Large intestine (tissue), 3 donors: ENCODE data around the gene SLC25A33. TPM values are rescaled to one million over a fixed set of nuclear protein-coding genes. Genes with fewer than 3 reads are reported as not detected.
"Not testable (repeated sequence)": the region's sequence is repeated elsewhere in the genome, so short reads cannot be mapped to it uniquely, and the experiment has no call there.

Experiments
- DNase-seq, 2 donors: peaks; one replicate each; pipeline versions ENCODE4 v3.0.0 to v3.0.0-alpha.2; 2013
- H3K27ac ChIP-seq: one replicate; pipeline ENCODE4 v1.5.1; 2013; ENCODE audit warnings: low read length
- H3K27me3 ChIP-seq: 2 replicates; pipeline ENCODE4 v1.6.1; 2013; ENCODE audit warnings: low read length; ENCODE audit not compliant: control insufficient read depth, insufficient read depth
- H3K36me3 ChIP-seq: 2 replicates; pipeline ENCODE4 v1.6.1; 2013; ENCODE audit warnings: low read length; ENCODE audit not compliant: control insufficient read depth, insufficient read depth
- H3K4me1 ChIP-seq: one replicate; pipeline ENCODE4 v1.6.1; 2013; ENCODE audit warnings: low read length; ENCODE audit not compliant: control insufficient read depth, insufficient read depth
- H3K4me3 ChIP-seq: one replicate; pipeline ENCODE4 v1.5.1; 2013; ENCODE audit warnings: low read length
- H3K9me3 ChIP-seq: one replicate; pipeline ENCODE4 v1.6.1; 2013; ENCODE audit warnings: mild to moderate bottlenecking, low read depth, low read length, moderate library complexity; ENCODE audit not compliant: control insufficient read depth
- WGBS: methylation state at CpG from one replicate; pipeline ENCODE4 v1.1.5; 2013; ENCODE audit warnings: low lambda C conversion rate; ENCODE audit not compliant: insufficient coverage; 5-methylcytosine and 5-hydroxymethylcytosine counted together
- polyA plus RNA-seq: library from polyadenylated mRNA; unstranded; fragments of 120-200 nt; gene quantifications from one replicate; pipeline ENCODE4 v1.2.1, GENCODE V29; 2013

The SLC25A33 gene
- polyA plus RNA-seq, 1 donor = 6.0 TPM

DNA sequence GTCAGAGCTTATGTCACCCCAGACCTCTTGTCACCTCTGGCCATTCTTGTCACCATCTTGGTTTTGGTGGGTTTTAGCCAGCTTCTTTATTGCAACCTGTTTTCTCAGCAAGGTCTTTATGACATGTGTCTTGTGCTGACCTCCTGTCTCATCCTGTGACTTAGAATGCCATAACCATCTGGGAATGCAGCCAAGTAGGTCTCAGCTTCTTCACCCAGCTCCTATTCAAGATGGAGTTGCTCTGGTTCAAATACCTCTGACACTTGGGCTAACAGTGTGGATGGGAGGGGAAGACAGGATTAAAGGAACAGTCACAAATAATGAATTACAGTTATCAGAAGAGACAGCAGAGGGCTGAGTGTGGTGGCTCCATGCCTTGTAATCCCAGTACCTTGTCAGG lies 81.8 kb downstream of the SLC25A33 start:
- DNase-seq = no peak
- Histone ChIP-seq H3K27ac (no peak overlapping the region), H3K4me1 (no peaks in the 10 kb centered on the region), H3K4me3 (no peak overlapping the region), H3K36me3 (no peaks in the 10 kb centered on the region), H3K27me3 (peaks cover 4% of the 10 kb centered on the region), H3K9me3 (no peaks in the 10 kb centered on the region)

DNA sequence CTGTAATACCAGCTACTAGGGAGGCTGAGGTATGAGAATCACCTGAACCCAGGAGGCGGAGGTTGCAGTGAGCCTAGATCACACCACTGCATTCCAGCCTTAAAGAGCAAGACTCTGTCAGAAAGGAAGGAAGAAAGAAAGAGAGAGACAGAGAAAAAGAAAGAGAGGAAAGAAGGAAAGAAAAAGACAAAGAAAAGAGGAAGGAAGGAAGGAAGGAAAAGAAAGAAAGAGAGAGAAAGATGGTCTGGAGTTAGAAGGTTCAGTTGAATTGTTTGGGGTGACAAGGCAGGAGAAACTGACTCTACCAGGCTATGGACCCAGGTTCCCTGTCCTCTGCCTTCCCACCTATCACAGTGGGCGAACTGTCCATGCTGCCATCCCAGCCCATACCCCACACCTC lies 84.8 kb downstream of the SLC25A33 start:
- Histone ChIP-seq H3K36me3 (no peaks in the 10 kb centered on the region), H3K27ac (no peak overlapping the region), H3K4me1 (no peaks in the 10 kb centered on the region), H3K27me3 (peaks cover 18% of the 10 kb centered on the region), H3K9me3 (no peaks in the 10 kb centered on the region), H3K4me3 (no peak overlapping the region)
- no peak for DNase-seq
- WGBS = 100% methylated on average over 1 of the region's 2 CpGs

DNA sequence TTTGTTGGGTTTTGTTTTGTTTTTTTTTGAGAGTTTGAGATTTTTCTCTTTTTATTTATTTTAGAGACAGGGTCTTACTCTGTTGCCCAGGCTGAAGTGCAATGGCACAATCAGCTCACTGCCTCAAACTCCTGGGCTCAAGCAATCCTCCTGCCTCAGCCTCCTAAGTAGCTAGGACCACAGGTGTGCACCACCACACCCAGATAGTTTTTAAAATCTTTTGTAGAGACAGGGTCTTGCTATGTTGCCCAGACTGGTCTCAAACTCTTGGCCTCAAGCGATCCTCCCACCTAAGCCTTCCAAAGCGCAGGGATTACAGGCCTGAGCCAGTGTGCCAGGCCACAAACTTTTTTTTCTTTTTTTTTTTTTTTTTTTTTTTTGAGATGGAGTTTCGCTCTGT lies 85.8 kb downstream of the SLC25A33 start:
- H3K9me3 ChIP-seq, DNase-seq, H3K27ac ChIP-seq, H3K36me3 ChIP-seq, H3K4me3 ChIP-seq, H3K4me1 ChIP-seq: not testable (repeated sequence)
- peaks cover 18% of the 10 kb centered on the region for H3K27me3 ChIP-seq
- WGBS = no CpG with 5 or more reads among the region's 3 CpGs

DNA sequence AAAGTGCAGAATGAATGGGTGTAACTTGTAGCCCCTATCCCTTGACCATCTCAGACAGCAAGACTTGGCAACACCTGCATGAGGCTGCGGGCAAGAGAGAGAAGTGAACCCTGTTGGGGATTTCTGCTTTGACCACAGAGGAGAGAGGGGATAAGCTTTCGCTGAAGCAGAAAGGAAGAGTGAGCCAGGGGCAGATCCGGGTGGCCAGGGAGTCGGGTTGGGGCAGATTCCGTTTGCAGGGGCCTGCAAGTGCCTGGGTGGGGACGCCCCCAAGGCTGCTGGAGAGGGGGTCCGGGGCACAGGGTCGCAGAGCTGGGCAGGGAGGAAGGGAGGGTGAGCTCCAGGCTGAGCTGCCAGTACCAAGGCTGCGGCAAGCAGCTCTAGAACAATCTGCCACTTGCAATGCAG lies 86.9 kb downstream of the SLC25A33 start:
- DNase-seq = no peak
- no CpG with 5 or more reads among the region's 9 CpGs for WGBS
- Histone ChIP-seq H3K4me1 (no peaks in the 10 kb centered on the region), H3K27me3 (peaks cover 18% of the 10 kb centered on the region), H3K36me3 (no peaks in the 10 kb centered on the region), H3K4me3 (no peak overlapping the region), H3K9me3 (no peaks in the 10 kb centered on the region), H3K27ac (no peak overlapping the region)

DNA sequence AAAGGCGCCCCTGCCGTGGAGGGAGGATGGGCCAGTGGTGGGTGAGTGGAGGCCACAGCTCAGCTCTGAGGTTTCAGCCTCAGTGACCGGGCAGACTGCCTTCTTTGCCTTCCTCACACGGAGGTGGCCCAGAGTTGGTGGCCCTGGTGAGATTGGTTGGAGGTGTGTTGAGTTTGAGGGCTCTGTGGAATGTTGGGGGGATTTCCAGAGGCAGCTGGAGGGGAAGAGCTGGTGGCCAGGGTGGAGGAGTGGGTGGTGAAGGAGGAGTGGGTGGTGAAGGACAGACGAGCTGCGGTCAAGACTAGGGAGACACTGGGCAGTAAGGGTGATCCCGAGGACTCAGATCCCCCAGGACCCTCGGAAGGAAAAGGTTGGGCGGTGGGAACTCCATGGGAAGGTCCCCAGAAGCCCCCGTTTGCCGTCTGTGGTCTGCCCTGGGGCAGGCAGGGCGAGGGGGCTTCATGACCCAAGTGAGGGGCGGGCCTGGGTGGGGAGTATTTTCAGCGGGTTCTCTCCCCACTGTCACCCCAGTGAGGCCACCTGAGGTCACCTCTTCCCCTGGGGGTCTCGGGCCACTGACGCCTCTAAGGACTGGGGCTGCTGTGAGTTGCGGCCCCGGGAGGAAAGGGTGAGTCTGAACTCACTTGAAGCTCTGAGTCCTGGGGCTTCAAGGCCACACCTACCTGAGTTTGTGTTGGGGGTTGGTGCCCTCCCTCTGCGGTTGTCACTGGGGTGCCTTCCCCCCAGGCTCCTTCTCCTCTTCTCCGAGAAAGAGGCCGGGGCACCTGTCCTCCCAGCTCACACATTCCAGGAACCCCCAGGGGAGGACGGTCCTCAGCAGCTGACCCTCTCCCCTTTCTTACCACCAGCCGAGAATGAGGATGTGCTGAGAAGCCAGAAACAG lies 89.5 kb downstream of the SLC25A33 start:
- DNase-seq = no peak
- Histone ChIP-seq H3K4me3 (no peak overlapping the region), H3K9me3 (no peaks in the 10 kb centered on the region), H3K27ac (no peak overlapping the region), H3K27me3 (peaks cover 18% of the 10 kb centered on the region), H3K36me3 (no peaks in the 10 kb centered on the region), H3K4me1 (no peaks in the 10 kb centered on the region)
- no CpG with 5 or more reads among the region's 23 CpGs for WGBS

DNA sequence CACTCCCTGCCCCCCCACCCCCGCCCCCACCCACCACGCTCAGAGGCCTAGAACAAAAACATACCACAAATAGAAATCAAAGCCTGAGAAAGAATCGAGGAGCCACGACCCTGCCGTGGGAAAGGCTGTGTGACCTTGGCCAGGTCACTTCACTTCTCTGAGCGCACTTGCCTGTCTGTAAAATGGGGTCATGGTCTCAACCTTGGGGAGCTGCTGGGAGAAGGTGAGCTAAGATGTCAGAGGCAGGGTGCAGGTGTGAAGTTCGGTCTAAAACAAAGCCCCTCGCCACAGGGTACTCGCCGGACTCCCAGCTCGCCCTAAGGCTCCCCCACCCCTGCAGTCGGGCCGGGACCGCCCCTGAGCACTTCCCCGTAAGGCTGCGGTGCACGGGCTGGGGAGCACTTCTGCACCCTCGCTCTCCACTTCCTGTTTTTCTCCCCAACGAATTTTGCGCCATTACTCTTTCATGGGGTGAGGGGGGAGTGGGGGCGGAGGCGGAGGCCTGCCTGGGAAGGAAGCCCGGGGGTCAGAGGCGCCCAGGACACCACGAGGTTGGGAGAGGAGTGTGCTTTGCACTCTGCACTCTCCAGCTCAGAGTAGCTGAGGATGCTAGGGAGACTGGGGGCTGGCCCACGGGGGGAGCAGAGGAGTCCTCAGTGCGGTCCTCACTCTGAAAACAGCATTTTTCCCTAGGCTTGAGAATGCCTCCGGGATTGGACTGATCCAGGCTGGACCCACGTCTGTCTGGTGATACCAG lies 90.4 kb downstream of the SLC25A33 start:
- WGBS = no CpG with 5 or more reads among the region's 29 CpGs
- Histone ChIP-seq H3K4me3 (no peak overlapping the region), H3K27me3 (peaks cover 18% of the 10 kb centered on the region), H3K9me3 (no peaks in the 10 kb centered on the region), H3K36me3 (no peaks in the 10 kb centered on the region), H3K4me1 (no peaks in the 10 kb centered on the region), H3K27ac (no peak overlapping the region)
- DNase-seq = peak in 1 of 2 donors; percentile 21

DNA sequence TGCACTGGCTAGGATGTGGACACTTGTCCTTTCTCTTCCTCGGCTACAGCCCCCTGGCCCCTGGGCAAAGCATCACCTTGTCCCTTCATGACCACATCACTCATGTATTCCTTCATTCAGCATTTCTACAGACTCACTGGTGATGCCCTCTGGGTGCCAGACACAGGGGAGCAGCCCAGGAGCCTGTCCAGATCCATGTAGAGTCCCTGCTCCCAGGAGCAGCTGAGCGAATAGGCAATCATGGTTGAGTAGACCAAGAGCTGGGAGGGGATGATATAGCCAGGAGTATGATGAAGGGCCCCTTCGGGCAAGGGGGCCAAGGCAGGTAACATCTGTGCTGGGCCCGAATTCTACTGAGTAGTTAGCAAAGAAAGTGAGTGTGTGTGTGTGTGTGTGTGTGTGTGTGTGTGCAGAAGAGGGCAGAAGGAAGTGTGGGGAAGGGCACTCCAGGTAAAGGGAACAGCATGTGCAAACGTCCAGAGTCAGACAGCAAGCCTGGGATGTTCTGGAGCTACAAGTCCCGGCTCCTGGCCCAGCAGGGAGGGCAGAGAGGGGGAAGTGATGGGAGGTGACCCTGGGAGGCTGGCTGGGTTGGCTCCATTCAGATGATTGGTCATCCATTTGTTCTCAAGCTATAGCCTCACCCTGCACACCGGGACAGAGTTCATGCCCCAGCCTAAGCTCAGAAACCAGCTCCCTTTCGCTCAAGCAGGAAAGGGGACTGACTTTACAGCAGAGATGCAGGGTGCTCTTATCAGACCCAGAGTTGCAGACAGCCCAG lies 91.3 kb downstream of the SLC25A33 start:
- Histone ChIP-seq H3K4me3 (no peak overlapping the region), H3K4me1 (no peaks in the 10 kb centered on the region), H3K27me3 (peaks cover 18% of the 10 kb centered on the region), H3K9me3 (no peaks in the 10 kb centered on the region), H3K36me3 (no peaks in the 10 kb centered on the region), H3K27ac (no peak overlapping the region)
- WGBS = no CpG with 5 or more reads among the region's 8 CpGs
- no peak for DNase-seq

DNA sequence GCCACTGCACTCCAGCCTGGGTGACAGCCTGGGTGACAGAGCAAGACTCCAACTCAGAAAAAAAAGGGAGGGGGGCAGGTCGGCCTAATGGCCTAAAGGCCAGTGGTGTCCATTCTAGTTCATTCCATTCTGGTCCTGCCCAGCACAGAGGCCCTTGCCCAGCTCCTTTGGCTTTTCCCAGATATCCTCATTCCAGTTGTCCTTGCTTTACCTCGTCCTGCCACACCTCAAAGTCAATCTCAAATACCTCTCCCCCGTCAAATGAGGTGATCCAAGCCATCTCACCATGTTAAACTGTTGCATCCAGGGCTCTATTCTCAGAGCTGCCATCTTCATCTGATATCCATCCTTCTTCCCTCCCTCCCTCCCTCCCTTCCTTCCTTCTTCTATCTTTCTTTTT lies 92.3 kb downstream of the SLC25A33 start:
- WGBS = 60% methylated on average over 1 of the region's 3 CpGs
- H3K27me3 ChIP-seq = peaks cover 14% of the 10 kb centered on the region
- no peak overlapping the region for H3K27ac ChIP-seq
- H3K9me3 ChIP-seq = no peaks in the 10 kb centered on the region
- H3K4me3 ChIP-seq = no peak overlapping the region
- H3K36me3 ChIP-seq = no peaks in the 10 kb centered on the region
- no peak for DNase-seq
- H3K4me1 ChIP-seq = no peaks in the 10 kb centered on the region

DNA sequence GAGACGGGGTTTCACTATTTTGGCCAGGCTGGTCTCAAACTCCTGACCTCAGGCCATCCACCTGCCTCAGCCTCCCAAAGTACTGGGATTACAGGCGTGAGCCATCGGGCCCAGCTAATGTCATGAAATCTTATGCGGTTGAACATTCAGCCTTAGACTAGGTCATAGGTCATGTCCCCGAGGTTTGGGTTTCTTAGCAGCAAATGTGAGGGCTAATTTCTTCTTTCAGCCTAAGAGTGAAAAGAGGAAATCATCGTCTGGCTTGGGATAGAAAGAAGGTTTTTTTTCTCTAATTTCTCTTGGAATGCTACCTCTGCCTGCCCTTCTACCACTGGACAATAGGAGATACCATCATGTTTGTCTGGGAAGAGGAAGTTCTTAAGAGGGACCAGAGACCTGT lies 94.2 kb downstream of the SLC25A33 start:
- Histone ChIP-seq H3K4me3 (no peak overlapping the region), H3K27ac (no peak overlapping the region), H3K9me3 (no peaks in the 10 kb centered on the region), H3K4me1 (no peaks in the 10 kb centered on the region), H3K36me3 (no peaks in the 10 kb centered on the region), H3K27me3 (peaks cover 8% of the 10 kb centered on the region)
- WGBS = no CpG with 5 or more reads among the region's 6 CpGs
- no peak for DNase-seq

DNA sequence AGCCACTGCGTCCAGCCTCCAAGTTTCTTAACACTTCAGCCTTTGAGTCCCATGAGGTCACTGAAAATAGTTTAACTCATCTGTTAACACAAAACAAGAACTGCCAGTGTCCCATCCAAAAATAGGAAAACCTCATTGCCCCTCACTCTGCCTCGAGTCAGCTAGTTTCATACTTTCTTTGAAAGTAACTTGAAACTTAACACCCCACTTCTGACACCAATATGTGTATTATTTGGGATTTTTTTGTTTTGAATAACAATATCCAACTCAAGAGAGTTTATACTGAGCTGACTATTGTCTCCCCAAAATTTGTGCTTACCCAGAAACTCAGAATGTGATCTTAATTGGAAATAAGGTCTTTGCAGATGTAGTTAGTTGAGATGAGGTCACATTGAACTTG lies 95.3 kb downstream of the SLC25A33 start:
- Histone ChIP-seq H3K27ac (no peak overlapping the region), H3K4me3 (no peak overlapping the region), H3K36me3 (no peaks in the 10 kb centered on the region), H3K4me1 (no peaks in the 10 kb centered on the region), H3K27me3 (peaks cover 3% of the 10 kb centered on the region), H3K9me3 (no peaks in the 10 kb centered on the region)
- WGBS = 80% methylated on average over 1 of the region's 2 CpGs
- DNase-seq = no peak
